GM19238 (cell line): ENCODE results near the gene UCP2.

Experiments used
- DNase-seq: peaks from one replicate; pipeline ENCODE4 v3.0.0; 2011; ENCODE audit warnings: low spot score; ENCODE audit not compliant: insufficient read length

Gene UCP2

GRCh38 chr11:74010306-74011300 lies 28.0 kb upstream of the UCP2 start:
- no peak for DNase-seq

- no peak for DNase-seq
Measured at GRCh38 chr11:74009675-74010305, 27.1 kb upstream of the UCP2 start.

GRCh38 chr11:74009230-74009547 lies 26.5 kb upstream of the UCP2 start:
- no peak for DNase-seq

GRCh38 chr11:74008373-74009229 lies 26.0 kb upstream of the UCP2 start, which contains the start of gene UCP3:
TSS of gene UCP3 (minus strand) at chr11:74009085. CDS start at chr11:74007042, 2,043 bp downstream.
- DNase-seq: no peak

- DNase-seq: no peak
Measured at GRCh38 chr11:74007691-74008372, 25.2 kb upstream of the UCP2 start.

- no peak for DNase-seq
Measured at GRCh38 chr11:74006743-74007304, 24.2 kb upstream of the UCP2 start.

- DNase-seq: no peak
Measured at GRCh38 chr11:74005721-74006517, 23.3 kb upstream of the UCP2 start.

- DNase-seq: no peak
Measured at GRCh38 chr11:74004759-74005615, 22.3 kb upstream of the UCP2 start.

- no peak for DNase-seq
Measured at GRCh38 chr11:74004046-74004695, 21.5 kb upstream of the UCP2 start.

- no peak for DNase-seq
Measured at GRCh38 chr11:74002832-74003231, 20.2 kb upstream of the UCP2 start.

GRCh38 chr11:74001822-74002286 lies 19.2 kb upstream of the UCP2 start:
- no peak for DNase-seq

GRCh38 chr11:74000307-74001133 lies 17.9 kb upstream of the UCP2 start:
- no peak for DNase-seq

- DNase-seq: no peak
Measured at GRCh38 chr11:73999581-74000306, 17.1 kb upstream of the UCP2 start.

- no peak for DNase-seq
Measured at GRCh38 chr11:73998846-73999575, 16.4 kb upstream of the UCP2 start.

GRCh38 chr11:73997120-73997770 lies 14.6 kb upstream of the UCP2 start:
- no peak for DNase-seq
